GM18508 (cell line): ENCODE data around the gene PLEKHA6.

Experiments
- ATAC-seq: cut with Tn5 transposase; IDR thresholded peaks from one replicate; pipeline ENCODE4 v1.9.1; 2021; ENCODE audit warnings: moderate number of reproducible peaks; ENCODE audit not compliant: insufficient read depth, unreplicated experiment

Gene PLEKHA6

GRCh38 chr1:204198348-204199340, 161.1 kb downstream of the PLEKHA6 start:
- ATAC-seq = no peak

- ATAC-seq = no peak
Measured at GRCh38 chr1:204197068-204197467, 162.7 kb downstream of the PLEKHA6 start.

DNA sequence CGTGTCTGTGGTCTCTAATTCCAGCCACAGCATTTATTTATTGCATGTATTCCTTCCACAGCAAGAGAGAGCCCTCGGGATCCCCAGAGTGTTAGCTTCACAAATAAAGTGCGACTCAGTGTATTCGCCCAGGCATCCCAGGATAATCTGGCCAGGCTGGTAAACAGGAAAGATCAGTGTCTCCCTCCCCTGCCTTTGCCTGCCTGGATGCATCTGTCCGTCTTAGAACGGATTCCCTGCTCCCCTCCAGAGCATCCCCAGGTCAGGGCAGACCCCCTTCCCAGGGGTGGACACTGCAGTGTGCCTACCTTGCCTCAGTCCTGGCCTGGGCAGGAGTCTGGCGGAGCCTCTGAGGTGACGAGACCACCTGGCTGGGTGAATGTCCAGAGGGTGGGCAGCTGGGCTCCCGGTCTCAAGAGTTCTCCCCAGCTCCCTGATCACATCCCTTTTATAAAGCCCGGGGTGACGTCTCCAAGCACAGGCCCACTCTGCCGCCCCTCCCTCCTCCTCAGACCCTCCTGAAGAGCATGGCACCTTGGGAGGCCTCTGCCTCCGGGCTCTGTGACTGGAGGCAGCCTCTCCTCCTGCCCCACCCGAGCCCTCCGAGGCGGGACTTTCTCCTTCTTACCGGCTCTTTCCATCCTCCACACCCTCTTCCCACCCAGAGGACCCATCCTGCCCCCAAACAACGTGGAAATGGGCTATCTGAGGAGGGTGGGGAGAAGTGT, 163.5 kb downstream of the PLEKHA6 start, which contains the start of gene KISS1:
Gene KISS1 (minus strand): TSS at position 424 of the 728 bp plus-strand sequence. CDS start 3,615 bp downstream, outside the sequence.
- no peak for ATAC-seq

- no peak for ATAC-seq
Measured at GRCh38 chr1:204194771-204195170, 165.0 kb downstream of the PLEKHA6 start.

DNA sequence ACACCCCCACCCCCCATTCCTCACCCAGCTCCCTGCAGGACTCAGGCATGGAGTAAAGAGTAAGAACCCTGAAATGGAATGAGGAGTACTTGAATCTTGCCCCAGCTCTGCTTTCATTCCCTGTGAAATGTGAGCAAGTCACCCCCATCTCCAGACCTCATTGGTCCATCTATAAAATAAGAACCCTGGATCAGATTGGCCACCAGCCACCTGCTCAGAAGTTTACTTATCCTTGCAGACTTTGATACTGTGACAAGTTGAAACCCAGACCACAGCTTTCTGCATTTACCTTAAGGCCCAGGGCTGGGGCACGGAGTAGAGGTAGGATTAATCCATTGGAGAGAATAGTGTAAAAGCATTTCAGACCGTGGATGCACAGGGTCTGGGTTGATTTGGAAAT, 165.6 kb downstream of the PLEKHA6 start:
- ATAC-seq = no peak

DNA sequence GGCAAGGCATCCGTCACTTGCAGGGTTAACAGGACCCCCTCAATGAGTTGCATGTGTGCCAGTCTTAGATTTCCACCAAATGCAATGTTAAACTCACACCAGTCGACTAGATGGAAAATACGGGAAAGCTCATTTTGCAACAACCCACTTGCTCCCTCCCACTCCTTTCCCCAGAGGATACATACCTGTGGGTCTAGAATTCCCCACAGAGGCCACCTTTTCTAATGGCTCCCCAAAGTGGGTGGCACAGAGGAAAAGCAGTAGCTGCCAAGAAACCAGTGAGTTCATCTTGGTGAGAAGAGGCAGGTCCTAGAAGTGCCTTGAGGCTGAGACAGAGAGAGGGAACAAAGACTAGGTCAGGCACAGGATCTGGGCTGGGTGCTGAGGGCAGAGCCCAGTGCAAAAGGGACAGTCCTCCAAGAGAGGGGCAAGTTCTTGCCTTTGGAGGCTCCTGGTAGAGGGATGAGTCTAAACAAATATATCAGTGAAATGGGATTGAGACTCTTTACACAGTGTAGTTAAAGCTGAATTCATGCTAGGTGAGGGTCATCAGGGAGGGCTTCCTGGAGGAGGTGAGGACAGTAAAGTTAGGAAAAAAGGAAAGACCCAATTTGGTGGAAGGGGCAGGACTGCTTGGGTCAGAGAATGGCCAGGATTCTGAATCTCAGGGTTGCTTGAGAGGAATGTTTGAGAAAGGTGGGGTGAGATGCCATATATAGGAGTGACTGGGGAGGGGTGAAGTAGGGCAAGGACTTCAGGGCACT, 167.0 kb downstream of the PLEKHA6 start:
- no peak for ATAC-seq

DNA sequence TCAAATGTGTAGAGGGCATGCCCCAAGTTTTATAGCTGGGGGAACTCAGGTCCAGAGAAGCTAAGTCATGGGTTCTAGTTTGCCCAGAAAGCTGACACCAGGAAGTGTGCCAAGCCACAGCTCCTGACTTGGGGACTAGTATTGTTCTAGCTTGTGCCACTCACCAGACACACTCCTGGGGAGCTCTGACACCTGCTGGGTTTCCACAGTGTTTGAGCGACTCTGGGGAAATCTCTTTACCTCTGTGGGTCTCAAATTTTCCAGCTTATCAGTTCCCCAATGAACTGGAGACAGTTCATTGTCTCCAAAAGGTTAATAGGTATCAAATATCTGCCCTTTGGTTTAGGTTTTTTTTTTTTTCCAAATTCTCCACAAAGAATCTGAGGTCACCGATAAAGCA, 167.7 kb downstream of the PLEKHA6 start:
- no peak for ATAC-seq

GRCh38 chr1:204191456-204191855, 168.3 kb downstream of the PLEKHA6 start:
- no peak for ATAC-seq

GRCh38 chr1:204190212-204191211, 169.2 kb downstream of the PLEKHA6 start:
- ATAC-seq = no peak

DNA sequence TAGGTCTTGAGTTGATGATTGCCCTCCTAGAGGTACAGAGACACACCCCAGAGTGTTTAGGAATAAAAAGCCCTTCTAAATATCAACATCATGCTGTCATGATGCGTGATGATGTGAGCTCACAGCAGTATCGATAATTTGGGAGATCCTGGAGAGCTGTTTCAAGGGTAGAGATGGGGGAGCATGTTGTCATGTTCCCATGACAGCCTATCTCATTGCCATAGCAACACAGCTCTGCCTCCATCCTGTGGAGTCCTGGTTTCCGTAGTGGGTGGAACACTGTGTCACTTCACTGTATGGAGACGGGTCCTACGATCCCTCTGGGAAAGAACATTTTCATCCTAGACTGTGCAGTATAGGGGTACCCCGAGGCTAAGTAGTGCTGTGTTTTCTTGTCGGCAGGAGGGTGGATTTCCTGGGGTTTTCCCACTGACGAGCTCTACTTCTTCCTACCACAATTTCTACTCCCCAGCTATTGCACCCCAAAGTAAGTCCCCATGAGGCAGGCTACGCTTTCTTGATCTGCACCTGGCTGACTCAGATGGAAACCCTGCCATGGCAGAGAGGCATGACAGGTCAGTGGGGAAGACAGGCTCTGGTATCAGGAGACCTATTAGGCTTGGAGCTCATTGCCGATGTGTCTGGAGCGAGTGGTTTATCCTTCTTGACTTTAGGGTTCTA, 170.6 kb downstream of the PLEKHA6 start:
- no peak for ATAC-seq

DNA sequence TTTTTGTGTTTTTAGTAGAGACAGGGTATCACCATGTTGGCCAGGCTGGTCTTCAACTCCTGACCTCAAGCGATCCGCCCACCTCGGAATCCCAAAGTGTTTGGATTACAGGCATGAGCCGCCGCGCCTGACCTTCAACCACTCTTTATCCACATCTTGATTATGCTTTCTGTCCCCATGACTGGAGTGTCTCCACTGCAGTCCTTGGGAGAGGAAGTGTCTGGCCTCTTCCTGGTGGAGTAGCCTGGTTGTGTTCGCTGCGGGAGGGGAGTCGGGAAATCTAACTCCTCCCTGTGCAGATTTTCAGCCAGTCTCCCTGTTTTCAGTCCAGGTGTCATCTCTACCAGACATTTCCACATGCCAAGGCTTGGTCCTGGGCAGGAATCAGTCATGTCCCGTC, 173.1 kb downstream of the PLEKHA6 start:
- ATAC-seq = no peak

DNA sequence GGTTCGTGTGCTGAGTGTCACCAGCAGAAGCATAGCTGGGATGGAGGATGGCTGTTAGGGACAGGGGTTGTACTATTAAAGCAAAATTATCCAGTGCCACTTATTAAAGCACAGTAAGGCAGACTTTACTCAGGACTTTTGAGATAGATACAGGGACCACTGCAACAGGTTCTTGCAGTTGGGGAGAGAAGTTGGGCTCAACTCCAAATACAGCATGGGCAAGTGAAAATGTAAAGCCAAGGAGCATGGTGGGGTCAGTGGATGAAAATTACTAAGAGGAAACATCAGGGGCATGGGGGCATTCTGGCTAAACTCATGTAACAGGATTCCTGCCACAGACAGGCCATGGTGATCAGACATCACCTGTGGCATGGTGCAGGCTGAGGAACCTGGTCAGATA, 178.6 kb downstream of the PLEKHA6 start:
- no peak for ATAC-seq

- no peak for ATAC-seq
Measured at GRCh38 chr1:204180133-204180532, 179.6 kb downstream of the PLEKHA6 start.

DNA sequence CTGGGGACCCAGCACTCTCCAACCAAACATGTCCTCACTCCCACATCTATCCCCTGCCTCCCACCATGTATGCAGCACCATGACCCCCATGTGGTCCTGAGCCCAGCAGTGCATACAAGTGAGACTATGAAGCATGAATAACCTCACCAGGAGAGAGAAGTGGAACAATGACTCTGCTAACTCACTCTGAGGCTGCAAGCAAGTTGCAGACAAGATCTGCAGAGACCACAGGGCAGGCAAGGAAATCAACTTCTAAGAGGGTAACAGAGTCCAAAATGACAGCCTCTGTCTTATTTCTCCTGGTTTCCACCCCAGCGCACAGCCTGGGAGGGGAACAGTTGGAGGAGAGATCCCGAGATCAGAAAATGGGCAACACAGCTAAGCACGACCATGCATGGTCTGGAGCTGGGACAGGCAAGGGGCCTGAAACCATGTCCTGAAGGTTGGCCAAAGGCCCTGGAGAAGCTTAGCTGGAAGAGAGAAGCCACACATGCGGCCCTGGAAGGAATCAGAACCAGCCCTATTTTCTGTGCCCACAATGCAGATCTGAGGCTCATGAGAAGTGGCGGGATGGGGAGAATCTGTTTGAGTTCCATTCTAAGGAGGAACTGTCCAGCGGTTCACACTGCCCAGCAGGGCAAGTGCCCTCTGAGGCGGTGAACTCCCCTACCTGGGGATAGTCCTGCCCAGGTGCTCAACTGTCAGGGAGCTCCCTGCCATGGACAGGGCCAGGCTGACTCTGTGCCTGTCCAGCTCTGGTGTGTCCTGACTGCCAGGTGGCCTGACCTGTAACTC, 181.0 kb downstream of the PLEKHA6 start:
- ATAC-seq = no peak

DNA sequence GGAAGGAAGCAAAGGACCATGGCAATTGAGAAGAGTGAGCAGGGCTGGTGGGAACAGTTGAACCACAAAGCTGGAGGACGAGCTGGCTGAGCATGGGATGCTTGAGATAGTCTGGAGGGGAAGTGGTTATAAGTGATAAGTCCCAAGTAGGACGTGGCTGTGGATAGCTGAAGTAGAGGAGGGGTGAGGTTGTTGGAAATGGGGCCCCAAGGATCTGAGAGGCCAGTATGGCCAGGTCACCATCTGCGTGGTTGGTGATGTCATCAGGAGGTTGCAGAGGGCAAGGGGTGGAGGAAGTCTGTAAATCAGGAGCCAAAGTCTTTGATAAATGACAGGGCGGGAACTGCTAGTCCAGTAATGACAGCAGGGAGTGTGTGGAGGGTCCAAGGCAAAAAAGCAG, 182.6 kb downstream of the PLEKHA6 start:
- no peak for ATAC-seq

GRCh38 chr1:204176049-204176448, 183.7 kb downstream of the PLEKHA6 start:
- no peak for ATAC-seq

- ATAC-seq = no peak
Measured at GRCh38 chr1:204174958-204175357, 184.8 kb downstream of the PLEKHA6 start.
